Esophagus (tissue), 2 donors: ENCODE data around the gene EFEMP1. TPM values are rescaled to one million over a fixed set of nuclear protein-coding genes. Genes with fewer than 3 reads are reported as not detected.

Experiments used
- H3K27ac ChIP-seq, 2 donors: one replicate each; pipeline ENCODE4 v1.5.1; 2013; ENCODE audit warnings: low read depth in 2 of 2, mild to moderate bottlenecking in 2 of 2, inconsistent platforms in 1 of 2, low read length in 1 of 2, moderate library complexity in 1 of 2
- H3K27me3 ChIP-seq, 2 donors: one replicate each; pipeline ENCODE4 v1.6.1; 2013; ENCODE audit warnings: low read length in 2 of 2, control low read depth in 1 of 2, mild to moderate bottlenecking in 1 of 2; ENCODE audit not compliant: insufficient read depth in 2 of 2, control insufficient read depth in 1 of 2
- H3K36me3 ChIP-seq, 2 donors: one replicate each; pipeline ENCODE4 v1.6.1; 2013; ENCODE audit warnings: low read length in 1 of 2; ENCODE audit not compliant: control insufficient read depth in 2 of 2, insufficient read depth in 2 of 2
- H3K4me1 ChIP-seq, 2 donors: one replicate each; pipeline ENCODE4 v1.6.1; 2013; ENCODE audit warnings: low read length in 1 of 2; ENCODE audit not compliant: control insufficient read depth in 2 of 2, insufficient read depth in 2 of 2
- H3K4me3 ChIP-seq, 2 donors: one replicate each; pipeline ENCODE4 v1.5.1; 2013; ENCODE audit warnings: low read length in 2 of 2, mild to moderate bottlenecking in 2 of 2, low read depth in 1 of 2, moderate library complexity in 1 of 2
- H3K9me3 ChIP-seq, 2 donors: one replicate each; pipeline ENCODE4 v1.6.1; 2013; ENCODE audit warnings: mild to moderate bottlenecking in 2 of 2, low read depth in 1 of 2, low read length in 1 of 2, moderate library complexity in 1 of 2; ENCODE audit not compliant: control insufficient read depth in 2 of 2, insufficient read depth in 1 of 2
- WGBS, 2 donors: extraction: QIAGEN DNeasy Blood & Tissue Kit; methylation state at CpG; one replicate each; pipeline ENCODE4 v1.1.7; 2013; 5-methylcytosine and 5-hydroxymethylcytosine counted together
- polyA plus RNA-seq, 2 donors: library from polyadenylated mRNA; stranded (reverse); fragments of 200-250 nt; gene quantifications; one replicate each; pipeline ENCODE4 v1.2.3, GENCODE V29; 2013
- donor health status: healthy with polysubstance abuse.
- donor health status: Bipolar disorder and iron deficiency.

EFEMP1 gene
- polyA plus RNA-seq, 2 donors = 5.9 to 19.1 TPM

GRCh38 chr2:55918856-55919255 lies 4.7 kb downstream of the EFEMP1 start:
- Histone ChIP-seq H3K36me3 (no peaks in the 10 kb centered on the region), H3K27ac (no peak overlapping the region), H3K9me3 (no peaks in the 10 kb centered on the region), H3K4me3 (no peak overlapping the region), H3K27me3 (no peaks in the 10 kb centered on the region), H3K4me1 (peaks cover 0 to 3% of the 10 kb centered on the region in 2 donors)
- whole genome bisulfite sequencing, 2 donors = 46 to 76% methylated on average over 1 of the region's 1 CpG

GRCh38 chr2:55917713-55918390 lies 5.7 kb downstream of the EFEMP1 start:
- no peak overlapping the region for H3K27ac ChIP-seq

GRCh38 chr2:55917117-55917516 lies 6.5 kb downstream of the EFEMP1 start:
- Histone ChIP-seq H3K27me3 (no peaks in the 10 kb centered on the region), H3K36me3 (no peaks in the 10 kb centered on the region), H3K9me3 (no peaks in the 10 kb centered on the region), H3K4me1 (no peaks in the 10 kb centered on the region), H3K27ac (no peak overlapping the region), H3K4me3 (no peak overlapping the region)
- WGBS, 2 donors = 88 to 90% methylated on average over 5 of the region's 5 CpGs

More at GRCh38 chr2:55917713-55918390, 5.7 kb downstream of the EFEMP1 start:
- Histone ChIP-seq H3K4me3 (no peak overlapping the region), H3K36me3 (no peaks in the 10 kb centered on the region), H3K9me3 (no peaks in the 10 kb centered on the region), H3K27me3 (no peaks in the 10 kb centered on the region), H3K4me1 (no peaks in the 10 kb centered on the region)
- 91 to 94% methylated on average over 11 of the region's 11 CpGs for WGBS, 2 donors

DNA sequence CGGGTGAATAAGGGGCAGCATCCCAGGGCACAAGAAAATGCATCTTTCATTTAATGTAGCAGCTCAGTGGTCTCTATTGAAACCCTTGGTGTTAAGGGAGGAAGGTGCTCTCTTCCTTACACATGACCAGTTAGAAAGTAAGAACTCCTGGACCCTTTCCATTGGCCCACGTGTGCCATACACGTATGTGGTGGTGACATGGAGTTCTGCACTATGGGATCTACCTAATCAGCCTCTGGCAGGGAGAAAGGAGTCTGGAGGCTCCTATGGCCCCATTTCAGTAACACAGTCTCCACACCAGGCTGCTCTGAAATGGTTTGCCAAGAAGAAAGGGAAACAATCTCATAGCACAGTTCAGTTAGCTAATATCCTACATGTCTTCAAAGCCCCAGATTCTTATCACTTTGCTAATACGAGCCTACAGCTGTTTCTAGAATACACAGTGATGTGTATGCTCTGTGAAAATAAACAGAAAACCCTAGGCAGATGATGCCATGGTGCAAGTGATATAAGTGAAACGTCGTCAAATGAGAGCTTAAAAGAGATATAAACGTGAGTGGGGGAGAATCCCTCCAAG lies 7.0 kb downstream of the EFEMP1 start:
- WGBS, 2 donors = 75 to 81% methylated on average over 7 of the region's 7 CpGs
- Histone ChIP-seq H3K27ac (no peak overlapping the region), H3K4me1 (no peaks in the 10 kb centered on the region), H3K9me3 (no peaks in the 10 kb centered on the region), H3K27me3 (no peaks in the 10 kb centered on the region), H3K4me3 (no peak overlapping the region), H3K36me3 (no peaks in the 10 kb centered on the region)

GRCh38 chr2:55914786-55915185 lies 8.8 kb downstream of the EFEMP1 start:
- Histone ChIP-seq H3K4me1 (no peaks in the 10 kb centered on the region), H3K27ac (no peak overlapping the region), H3K36me3 (no peaks in the 10 kb centered on the region), H3K4me3 (no peak overlapping the region), H3K27me3 (no peaks in the 10 kb centered on the region), H3K9me3 (no peaks in the 10 kb centered on the region)
- WGBS, 2 donors = 79 to 85% methylated on average over 1 of the region's 1 CpG

DNA sequence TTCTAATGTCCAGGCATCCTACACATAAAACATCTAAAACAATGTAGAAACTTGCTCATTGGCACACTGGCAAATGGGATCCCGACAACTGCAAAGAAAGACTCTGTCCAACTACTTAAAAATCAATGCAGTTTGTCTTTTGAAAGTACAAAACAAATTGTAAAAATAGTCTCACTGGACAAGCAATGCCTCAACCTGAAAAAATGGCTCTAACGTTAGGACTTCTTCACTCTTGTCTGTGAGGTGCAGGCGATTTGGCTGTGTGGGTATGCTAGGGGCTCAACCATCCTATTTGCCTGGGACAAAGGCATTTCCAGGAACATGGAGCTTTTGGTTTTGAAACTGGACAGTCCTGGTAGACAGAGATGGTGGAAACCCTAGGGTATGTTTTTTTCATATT lies 10.7 kb downstream of the EFEMP1 start:
- 88% methylated on average over 3 of the region's 3 CpGs for WGBS, 2 donors
- H3K27me3 ChIP-seq = no peaks in the 10 kb centered on the region
- no peak overlapping the region for H3K27ac ChIP-seq
- no peaks in the 10 kb centered on the region for H3K4me1 ChIP-seq
- H3K36me3 ChIP-seq = no peaks in the 10 kb centered on the region
- no peaks in the 10 kb centered on the region for H3K9me3 ChIP-seq
- no peak overlapping the region for H3K4me3 ChIP-seq

- Histone ChIP-seq H3K4me3 (no peak overlapping the region), H3K36me3 (no peaks in the 10 kb centered on the region), H3K27ac (no peak overlapping the region), H3K9me3 (no peaks in the 10 kb centered on the region), H3K27me3 (no peaks in the 10 kb centered on the region), H3K4me1 (no peaks in the 10 kb centered on the region)
- 95 to 97% methylated on average over 2 of the region's 2 CpGs for WGBS, 2 donors
Observed at GRCh38 chr2:55910077-55910476, 13.5 kb downstream of the EFEMP1 start.

- H3K27ac ChIP-seq = no peak overlapping the region
Observed at GRCh38 chr2:55907686-55908085, 15.9 kb downstream of the EFEMP1 start.

GRCh38 chr2:55906993-55907392 lies 16.6 kb downstream of the EFEMP1 start:
- Histone ChIP-seq H3K27ac (no peak overlapping the region), H3K4me1 (no peaks in the 10 kb centered on the region), H3K27me3 (no peaks in the 10 kb centered on the region), H3K36me3 (no peaks in the 10 kb centered on the region), H3K9me3 (no peaks in the 10 kb centered on the region), H3K4me3 (no peak overlapping the region)
- WGBS, 2 donors = 87% methylated on average over 1 of the region's 1 CpG

More at GRCh38 chr2:55907686-55908085, 15.9 kb downstream of the EFEMP1 start:
- WGBS, 2 donors = 46 to 51% methylated on average over 3 of the region's 3 CpGs
- no peaks in the 10 kb centered on the region for H3K36me3 ChIP-seq
- H3K27me3 ChIP-seq = no peaks in the 10 kb centered on the region
- no peaks in the 10 kb centered on the region for H3K4me1 ChIP-seq
- H3K4me3 ChIP-seq = no peak overlapping the region
- H3K9me3 ChIP-seq = no peaks in the 10 kb centered on the region

DNA sequence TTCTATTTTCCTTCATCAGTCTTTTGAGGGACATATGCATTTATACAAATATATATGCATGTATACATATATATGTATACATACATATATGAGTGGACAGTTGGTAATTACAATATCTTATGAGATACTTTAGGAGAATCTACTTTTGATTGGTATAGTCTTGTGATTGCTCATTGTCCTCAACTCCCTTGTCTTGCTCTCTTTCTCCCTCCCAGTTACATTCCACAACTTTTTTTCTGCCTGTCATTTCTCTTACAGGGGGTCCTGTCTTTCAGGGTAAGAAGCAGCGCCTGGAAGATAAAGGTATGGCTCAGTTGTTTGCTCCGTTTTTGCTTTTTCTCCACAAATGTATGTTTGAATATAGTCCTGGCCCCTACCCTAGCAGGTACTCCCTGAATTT lies 19.9 kb downstream of the EFEMP1 start:
- Histone ChIP-seq H3K27me3 (no peaks in the 10 kb centered on the region), H3K4me1 (no peaks in the 10 kb centered on the region), H3K4me3 (no peak overlapping the region), H3K27ac (no peak overlapping the region), H3K9me3 (no peaks in the 10 kb centered on the region), H3K36me3 (no peaks in the 10 kb centered on the region)
- WGBS, 2 donors = 92 to 94% methylated on average over 2 of the region's 2 CpGs
